Stimulated activated CD8-positive, alpha-beta memory T cell treated with anti-CD3 and anti-CD28 coated beads, Interleukin-12 subunit alpha, Interleukin-12 subunit beta, amount 100 ng/mL, for 1 hour (primary cell): ENCODE data around the gene RPEL1.
"Not testable (repeated sequence)": the region's sequence is repeated elsewhere in the genome, so short reads cannot be mapped to it uniquely, and the experiment has no call there.

Experiments used
- DNase-seq: peaks from one replicate; pipeline ENCODE4 v3.0.0-alpha.2; 2020; ENCODE audit warnings: low read depth

Gene RPEL1

DNA sequence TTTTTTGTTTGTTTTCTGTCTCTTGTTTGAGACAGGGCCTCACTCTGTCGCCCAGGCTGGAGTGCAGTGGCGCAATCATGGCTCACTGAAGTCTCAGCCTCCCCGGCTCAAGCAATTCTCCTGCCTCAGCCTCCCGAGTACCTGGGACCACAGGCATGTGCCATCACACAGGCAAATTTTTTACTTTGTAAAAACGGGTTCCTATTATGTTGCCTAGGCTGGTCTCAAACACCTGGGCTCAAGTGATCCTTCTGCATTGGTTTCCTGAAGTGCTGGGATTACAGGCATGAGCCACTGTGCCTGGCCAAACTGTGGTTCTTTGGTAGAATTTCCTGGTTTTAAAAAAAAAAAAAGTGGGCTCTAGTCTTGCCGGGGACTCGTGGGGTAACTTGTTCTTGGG, at the start of gene RPEL1:
Gene RPEL1, plus strand, starts transcription at position 301 of the 400 bp plus-strand sequence. CDS start 110 bp downstream, outside the sequence.
- DNase-seq: not testable (repeated sequence)

DNA sequence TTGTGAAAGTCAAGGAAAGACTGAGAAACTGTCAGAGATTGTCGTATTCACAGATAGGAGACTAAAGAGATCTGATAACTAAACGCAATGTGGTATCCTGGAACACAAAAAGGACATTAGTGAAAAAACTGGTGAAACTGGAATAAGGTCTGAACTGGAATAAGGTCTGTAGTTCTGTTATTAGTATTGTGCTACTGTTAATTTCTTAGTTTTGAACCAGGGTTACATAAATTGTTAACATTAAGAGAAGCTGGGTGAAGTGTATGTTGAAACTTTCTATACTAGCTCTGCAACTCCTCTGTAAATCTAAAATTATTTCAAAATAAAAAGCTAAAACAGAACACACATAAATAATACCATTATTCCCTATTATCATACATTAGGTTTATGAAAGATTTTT, 49.2 kb upstream of the RPEL1 start:
- no peak for DNase-seq

GRCh38 chr10:103197174-103197573, 48.5 kb upstream of the RPEL1 start:
- DNase-seq: no peak

- no peak for DNase-seq
These were observed 47.8 kb upstream of the RPEL1 start for GRCh38 chr10:103197903-103198302.

DNA sequence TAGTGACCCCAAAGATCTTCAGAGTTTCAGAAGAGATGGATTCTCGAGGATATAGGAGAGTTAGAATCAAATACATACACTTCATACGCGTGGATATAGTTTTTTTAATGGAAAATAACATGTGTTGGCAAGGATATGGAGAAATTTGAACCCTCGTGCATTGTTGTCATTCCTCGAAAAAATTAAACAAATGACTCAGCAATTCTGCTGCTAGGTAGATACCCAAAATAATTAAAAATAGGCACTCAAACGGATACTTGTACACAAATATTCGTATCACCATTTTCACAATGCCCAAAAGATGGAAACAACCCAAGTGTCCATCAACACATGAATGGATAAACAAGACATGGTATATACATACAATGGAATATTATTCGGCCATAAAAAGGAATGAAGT, 47.0 kb upstream of the RPEL1 start:
- DNase-seq: no peak

- DNase-seq: no peak
These were observed 46.2 kb upstream of the RPEL1 start for GRCh38 chr10:103199488-103199887.

- no peak for DNase-seq
These were observed 43.4 kb upstream of the RPEL1 start for GRCh38 chr10:103202319-103202718.

DNA sequence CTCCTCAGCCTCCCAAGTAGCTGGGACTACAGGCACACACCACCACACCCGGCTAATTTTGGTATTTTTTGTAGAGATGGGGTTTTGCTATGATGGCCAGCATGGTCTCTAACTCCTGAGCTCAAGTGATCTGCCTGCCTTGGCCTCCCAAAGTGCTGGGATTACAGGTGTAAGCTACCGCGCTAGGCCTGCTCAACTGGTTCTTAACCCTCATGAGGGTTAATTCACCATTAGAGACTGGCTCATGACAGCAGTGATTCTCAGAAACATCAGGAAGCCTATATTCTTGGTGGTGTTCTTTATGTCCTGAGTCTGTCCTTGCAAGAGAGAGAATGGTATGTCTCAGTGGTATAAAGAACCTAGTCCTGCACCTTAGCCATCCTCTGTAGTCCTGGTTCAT, 42.2 kb upstream of the RPEL1 start:
- no peak for DNase-seq

GRCh38 chr10:103204353-103205255, 41.1 kb upstream of the RPEL1 start:
- DNase-seq: no peak

DNA sequence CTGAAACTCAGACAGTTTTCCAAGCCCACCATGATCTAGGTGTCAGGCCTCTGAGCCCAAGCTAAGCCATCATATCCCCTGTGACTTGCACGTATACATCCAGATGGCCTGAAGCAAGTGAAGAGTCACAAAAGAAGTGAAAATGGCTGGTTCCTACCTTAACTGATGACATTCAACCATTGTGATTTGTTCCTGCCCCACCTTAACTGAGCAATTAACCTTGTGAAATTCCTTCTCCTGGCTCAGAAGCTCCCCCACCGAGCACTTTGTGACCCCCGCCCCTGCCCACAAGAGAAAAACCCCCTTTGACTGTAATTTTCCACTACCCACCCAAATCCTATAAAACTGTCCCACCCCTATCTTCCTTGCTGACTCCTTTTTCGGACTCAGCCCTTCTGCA, 40.3 kb upstream of the RPEL1 start:
- DNase-seq: not testable (repeated sequence)

- DNase-seq: not testable (repeated sequence)
These were observed 39.0 kb upstream of the RPEL1 start for GRCh38 chr10:103206715-103207114.

DNA sequence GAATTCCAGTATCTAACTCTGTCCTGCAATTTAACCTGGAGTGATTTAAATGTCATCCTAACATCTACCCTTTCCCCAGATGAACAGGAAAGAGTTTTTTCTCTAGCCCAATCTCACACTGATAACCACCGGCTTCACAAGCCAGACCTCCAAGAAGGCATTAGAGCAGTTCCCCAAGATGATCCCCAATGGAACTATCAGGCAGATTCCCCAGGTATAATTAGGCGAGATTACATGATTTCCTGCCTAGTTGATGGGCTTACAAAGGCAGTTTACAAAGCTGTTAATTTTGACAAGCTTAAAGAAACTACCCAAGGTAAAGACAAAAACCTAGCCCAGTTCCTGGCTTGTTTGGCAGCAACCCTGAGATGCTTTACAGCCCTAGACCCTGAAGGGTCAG, 38.5 kb upstream of the RPEL1 start:
- DNase-seq: no peak

GRCh38 chr10:103207643-103208042, 38.0 kb upstream of the RPEL1 start:
- not testable (repeated sequence) for DNase-seq

- not testable (repeated sequence) for DNase-seq
These were observed 35.4 kb upstream of the RPEL1 start for GRCh38 chr10:103210262-103210661.

DNA sequence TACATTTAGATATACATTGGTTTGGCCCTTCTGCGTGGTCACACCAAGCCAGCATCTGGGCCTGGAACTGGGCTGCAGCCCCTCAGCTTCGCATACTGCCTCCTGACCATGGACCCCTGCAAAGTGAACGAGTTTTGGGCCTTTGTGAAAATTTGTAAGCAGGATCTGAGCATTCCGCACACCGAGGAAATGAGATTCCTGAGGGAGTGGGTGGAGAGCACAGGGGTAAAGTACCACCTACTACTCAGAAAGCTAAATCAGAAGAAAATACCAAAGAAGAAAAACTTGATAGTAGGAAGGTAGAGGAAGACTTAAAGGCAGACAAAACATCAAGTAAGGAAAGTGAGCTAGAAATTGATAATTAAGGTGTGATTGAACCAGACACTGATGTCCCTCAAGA, 30.1 kb upstream of the RPEL1 start:
- DNase-seq: no peak

DNA sequence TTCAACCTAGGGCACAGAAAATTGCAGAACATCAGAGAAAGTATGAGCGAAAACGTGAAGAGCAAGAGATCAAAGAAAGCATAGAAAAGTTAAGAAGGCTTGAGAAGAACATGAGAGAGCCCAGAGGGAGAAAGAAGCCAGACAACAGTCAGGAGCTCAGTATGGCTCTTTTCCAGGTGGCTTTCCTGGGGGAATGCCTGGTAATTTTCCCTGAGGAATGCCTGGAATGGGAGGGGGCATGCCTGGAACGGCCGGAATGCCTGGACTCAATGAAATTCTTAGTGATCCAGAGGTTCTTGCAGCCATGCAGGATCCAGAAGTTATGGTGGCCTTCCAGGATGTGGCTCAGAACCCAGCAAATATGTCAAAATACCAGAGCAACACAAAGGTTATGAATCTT, 29.3 kb upstream of the RPEL1 start:
- DNase-seq: not testable (repeated sequence)

- no peak for DNase-seq
These were observed 21.6 kb upstream of the RPEL1 start for GRCh38 chr10:103224133-103224532.

DNA sequence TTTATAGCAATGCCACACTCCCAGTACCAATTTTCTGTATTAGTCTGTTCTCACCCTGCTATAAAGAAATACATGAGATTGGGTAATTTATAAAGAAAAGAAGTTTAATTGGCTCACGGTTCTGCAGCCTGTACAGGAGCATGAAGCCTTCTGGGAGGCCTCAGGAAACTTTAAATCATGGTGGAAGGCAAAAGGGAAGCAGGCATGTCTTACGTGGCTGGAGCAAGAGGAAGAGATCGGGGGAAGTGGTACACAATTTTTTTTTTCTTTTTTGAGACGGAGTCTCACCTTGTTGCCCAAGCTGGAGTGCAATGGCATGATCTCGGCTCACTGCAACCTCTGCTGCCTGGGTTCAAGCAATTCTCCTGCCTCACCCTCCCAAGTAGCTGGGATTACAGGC, 21.0 kb upstream of the RPEL1 start:
- DNase-seq: not testable (repeated sequence)

DNA sequence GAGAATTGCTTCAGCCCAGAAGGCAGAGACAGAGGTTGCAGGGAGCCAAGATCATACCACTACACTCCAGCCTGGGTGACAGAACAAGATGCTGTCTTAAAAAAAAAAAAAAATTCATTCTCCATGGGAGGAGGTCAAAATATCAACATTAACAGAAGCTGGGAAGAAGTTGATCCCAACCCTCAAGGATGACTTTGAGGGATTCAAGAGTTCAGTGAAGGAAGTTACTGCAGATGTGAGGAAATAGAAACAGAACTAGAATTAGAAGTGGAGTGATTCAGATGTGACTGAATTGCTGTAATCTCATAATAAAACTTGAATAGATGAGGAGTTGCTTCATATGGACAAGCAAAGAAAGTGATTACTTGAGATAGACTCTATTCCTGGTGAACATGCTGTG, 19.7 kb upstream of the RPEL1 start:
- DNase-seq: no peak

DNA sequence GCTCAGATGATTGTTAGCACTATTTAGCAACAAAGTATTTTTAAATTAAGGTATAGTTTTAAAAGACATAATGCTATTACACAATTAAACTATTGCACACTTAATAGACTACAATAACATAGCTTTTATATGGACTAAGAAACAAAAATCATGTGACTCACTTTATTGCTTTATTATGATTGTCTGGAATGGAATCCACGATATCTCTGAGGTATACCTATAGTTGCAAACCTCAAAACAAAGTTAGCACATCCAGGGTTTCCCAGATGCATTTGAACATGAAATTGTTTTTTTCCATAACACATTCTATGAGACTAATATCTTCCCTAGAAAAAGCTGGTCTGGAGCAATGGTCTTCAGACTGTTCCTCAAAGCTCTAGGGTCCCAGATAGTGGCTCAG, 18.3 kb upstream of the RPEL1 start:
- DNase-seq: no peak

DNA sequence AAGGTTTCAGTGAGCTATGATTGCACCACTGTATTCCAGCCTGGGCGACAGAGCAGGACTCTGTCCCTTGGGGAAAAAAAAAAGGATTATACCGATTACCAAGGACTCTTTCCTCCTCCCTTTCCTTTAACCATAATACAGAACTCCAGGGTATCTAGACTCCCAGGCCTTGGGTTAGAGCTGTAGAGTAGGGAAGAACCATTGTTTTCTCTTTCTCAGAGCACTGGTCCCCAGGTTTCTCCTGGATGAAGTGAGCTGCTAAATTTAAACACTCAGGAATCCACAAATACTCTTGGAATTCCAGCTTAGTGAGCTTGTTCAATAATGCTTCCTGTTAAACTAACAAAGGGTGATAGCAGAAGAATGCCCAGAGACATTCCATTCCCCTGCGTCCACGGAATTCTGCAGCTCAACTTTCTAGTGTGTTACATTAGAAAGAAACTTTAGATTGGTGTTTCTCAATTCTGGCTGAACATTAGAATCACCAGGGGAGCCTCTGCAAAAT, 14.6 kb upstream of the RPEL1 start:
- no peak for DNase-seq

- no peak for DNase-seq
These were observed 13.5 kb upstream of the RPEL1 start for GRCh38 chr10:103232131-103232673.

- DNase-seq: no peak
These were observed 12.8 kb upstream of the RPEL1 start for GRCh38 chr10:103232772-103233488.
